Amygdala (tissue), 56 donors: Measurements from ENCODE around the gene BAG1.

Experiments used
- DNase-seq, 56 donors: peaks; one replicate each; lab custom pipeline; 2025; lab: John Stamatoyannopoulos, UW

The BAG1 gene

DNA sequence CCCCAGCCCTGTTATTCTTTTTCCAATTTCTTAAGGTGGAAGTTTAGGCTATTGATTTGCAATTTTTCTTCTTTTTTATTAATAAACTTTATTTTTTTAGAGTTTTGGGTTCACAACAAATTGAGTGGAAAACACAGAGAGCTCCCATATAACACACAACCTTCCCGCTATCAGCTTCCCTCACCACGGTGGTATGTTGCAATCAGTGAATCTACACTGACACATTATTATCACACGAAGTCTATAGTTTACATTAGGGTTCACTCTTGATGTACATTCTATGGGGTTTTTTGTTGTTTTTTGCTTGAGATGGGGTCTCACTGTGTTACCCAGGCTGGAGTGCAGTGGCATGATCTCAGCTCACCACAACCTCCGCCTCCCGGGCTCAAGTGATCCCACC, 21.0 kb upstream of the BAG1 start:
- no peak for DNase-seq

DNA sequence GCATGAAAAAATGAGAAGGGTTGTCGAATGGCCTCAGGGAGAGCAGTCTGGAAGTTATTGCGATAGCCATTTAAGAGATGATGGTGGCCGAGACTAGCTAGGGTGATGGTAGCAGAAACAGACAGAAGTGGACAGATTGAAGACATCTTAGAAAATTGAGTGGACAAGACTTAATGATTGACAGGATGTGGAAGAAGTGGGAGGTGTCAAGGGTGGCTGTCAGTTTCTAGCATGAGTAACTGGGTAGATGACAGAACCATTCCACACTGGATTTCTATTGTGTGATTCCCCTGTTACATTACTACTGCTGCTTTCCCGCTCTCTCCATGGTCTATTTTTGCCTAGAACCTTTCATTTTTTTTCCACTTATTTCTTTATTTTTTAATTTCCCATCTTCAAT, 13.0 kb upstream of the BAG1 start:
- DNase-seq: no peak

DNA sequence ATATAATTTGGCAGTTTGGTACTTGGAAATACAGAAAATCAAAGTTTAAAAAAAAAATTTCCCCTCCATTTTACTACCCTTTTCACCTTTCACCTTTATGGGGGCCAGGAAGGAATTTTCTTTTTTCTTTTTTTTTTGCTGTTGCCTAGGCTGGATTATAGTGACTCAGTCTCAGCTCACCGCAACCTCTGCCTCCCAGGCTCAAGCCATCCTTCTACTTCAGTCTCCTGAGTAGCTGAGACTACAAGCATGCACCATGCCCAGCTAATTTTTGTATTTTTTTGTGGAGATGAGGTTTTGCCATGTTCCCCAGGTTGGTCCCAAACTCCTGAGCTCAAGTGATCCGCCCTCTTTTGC, 9.4 kb upstream of the BAG1 start:
- DNase-seq: no peak

DNA sequence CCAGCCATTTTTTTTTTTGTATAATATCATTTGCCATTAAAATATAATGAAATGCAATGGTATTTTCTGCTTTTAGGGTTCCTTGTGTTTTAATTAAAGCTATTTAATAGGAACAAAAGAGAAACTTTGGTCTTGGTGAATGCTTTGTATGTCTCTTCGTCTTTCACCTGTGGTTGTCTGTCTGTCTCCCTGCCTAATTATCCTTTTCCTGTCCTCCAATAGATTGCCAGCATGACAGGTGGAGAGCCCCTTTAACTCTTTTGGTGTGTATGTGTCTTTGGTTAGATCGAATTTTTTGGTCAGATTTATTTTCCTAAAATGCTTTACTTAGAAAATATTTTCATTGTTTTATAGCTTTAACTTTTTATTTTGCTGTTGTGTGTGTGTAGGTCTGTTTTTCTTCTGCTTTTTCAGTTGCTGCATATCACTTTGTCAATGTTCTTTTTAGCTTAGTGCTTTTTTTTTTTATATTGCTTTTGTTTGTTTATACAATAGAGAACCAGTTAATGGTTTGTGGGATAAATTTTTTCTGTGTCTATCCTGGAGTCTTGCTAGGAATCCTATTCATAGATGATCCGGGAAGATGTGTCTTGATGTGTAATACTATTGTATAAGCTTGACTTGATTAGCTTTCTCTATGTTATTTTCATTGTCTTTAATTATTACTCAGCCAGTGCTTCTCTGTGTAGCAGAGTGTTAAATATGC, 8.9 kb upstream of the BAG1 start:
- DNase-seq: no peak

DNA sequence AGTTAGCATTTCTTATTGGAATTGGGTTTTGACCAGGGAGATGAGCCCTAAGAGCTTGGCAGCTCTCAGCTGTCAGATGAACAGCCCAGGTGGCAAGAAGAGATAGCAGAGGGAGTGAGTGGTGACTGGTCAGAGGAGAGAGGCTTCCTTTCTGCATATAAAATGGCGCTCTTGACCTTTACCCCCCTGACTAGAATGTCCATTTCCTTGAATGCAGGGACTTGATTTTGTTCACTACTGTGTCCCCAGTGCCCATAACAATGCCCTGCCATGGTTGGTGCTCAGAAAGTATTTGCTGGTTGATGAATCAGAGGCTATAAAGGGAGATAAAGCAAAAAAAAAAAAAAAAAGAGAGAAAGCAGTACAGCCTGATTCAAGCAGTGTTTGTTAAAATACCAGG, 7.6 kb upstream of the BAG1 start:
- no peak for DNase-seq

DNA sequence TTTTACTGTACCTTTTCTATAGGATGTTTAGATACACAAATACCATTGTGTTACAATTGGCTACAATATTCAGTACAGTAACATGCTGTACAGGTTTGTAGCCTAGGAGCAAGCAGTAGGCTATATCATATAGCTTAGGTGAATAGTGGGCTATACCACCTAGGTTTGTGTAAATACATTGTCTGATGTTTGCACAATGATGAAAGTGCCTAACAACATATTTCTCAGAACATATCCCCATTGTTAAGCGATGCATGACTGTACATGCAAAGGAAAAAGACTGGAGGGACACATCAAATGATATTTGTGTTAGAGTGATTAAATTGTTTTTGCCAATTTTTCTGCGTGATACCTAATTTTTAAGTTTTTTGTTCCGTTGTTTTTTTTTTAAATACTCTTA, 5.6 kb upstream of the BAG1 start:
- no peak for DNase-seq

DNA sequence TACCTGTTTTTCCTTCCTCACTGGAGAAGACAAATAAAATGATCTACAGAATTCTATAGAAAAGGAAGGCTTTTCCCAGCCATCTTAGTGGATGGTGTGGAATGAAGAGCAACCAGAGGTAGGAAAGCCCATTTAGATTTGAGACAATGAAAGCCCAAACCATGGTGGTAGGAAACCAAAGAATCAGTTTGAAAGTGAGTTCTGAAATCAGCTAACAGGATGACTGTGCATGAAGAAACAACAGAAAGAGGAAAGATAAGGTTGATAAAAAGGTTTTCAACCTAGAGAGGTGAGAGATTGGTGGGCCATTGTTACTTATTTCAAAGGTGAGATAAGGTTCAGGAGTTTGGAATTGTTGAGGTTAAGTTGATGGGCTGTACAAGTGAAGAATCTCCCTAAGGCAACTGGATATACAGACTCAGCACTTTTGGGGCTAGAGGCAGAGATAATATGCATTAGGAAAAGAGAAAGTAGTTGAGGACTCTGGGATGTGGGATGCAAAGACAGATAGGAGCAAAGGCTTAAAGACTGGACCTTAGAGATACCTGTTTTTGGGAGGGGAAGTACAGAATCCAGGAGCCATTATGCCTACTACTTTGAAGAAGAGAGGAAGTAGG, 2.8 kb upstream of the BAG1 start:
- DNase-seq: no peak

DNA sequence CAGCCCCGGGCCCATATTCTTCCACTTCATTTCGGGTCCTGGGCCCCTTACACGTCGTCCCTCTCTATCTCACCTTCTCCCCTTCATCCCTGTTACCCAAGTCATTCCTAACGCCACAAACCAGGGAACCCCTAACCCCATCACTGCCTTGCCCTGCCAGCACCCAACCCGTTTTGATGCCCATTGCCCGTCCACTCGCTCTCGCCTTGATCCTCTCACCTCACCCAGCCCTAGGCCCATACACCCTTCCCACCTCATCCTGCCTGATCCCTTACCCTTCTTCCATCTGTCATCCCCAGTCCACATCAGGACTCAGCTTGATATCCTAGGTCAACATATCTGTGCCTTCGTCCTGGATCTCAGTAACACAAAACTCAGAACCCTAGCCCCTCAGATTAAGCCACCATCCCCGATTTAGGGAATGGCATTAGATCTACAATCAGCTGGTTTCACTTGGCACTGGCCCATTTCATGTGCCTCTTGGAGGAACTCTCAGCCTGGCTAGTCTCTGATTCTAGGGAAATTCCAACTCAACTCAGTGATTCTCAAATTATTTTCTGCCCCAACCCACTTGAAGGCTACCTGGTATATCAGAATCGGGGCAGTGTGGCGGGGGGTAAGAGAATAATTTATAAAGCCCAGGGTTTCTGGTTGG, 830 bp upstream of the BAG1 start:
- DNase-seq: no peak

DNA sequence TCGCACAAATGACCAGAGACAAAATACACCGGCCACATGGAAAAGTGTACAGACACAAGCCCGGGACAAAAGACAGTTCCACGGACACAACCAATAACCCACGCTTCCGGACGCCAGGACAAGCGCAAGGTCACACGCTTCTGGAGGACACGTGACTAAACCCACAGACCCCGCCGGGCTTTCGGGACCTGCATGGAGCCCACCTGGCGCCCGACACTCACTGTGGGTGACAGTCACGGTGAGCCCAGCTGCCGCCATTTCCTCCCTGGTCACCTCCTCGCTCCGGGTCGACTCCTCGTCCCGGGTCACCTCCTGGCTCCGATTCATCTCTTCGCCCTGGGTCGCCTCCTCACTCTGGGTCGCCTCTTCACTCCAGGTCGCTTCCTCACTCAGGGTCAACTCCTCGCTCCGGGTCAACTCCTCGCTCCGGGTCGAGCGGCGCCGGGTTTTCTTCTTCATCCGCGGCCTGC, 470 bp downstream of the BAG1 start:
- peak in 33 of 56 donors; percentile 8 to 75 (median 47) for DNase-seq

DNA sequence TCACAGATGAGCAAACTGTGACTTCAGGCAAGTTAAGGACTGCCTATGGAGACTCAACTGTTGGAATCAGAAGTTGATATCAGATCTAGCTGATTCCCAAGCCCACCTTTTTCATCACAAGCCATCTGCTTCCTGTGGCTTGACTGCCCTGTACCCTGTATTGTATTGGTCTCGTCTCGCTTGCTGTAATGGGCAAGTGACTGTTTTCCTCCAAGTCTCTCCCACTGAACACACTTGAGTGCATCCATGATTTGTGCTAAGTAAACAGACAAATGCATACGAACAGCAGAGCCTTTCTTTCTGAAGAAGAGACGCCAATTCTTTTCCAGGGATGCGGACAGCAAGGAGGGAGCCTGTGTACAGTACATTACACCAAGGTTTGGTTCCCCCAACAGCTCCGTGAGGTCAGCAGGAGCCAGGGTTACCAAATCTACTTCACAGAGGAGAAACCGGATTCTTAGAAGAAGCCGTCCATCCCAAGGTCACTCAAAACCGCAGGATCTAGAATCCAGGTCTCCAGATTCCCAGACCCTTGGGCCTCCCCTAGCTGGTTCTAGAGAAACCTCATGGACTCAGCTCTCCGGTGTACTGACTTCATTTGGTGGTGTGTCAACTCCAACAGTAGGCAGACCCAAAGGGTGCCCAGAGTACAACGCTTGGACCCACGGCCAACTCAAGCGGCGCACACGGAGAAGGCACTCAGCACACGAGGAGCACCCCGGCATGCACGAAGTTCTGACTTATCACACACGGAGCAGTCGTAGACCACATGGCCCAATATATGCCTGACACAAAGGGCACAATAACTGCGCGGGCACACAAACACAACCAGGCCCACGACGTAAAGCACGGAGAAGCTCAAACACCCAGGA, 1.1 kb downstream of the BAG1 start:
- peak in 3 of 56 donors; percentile 42 to 48 (median 47) for DNase-seq

DNA sequence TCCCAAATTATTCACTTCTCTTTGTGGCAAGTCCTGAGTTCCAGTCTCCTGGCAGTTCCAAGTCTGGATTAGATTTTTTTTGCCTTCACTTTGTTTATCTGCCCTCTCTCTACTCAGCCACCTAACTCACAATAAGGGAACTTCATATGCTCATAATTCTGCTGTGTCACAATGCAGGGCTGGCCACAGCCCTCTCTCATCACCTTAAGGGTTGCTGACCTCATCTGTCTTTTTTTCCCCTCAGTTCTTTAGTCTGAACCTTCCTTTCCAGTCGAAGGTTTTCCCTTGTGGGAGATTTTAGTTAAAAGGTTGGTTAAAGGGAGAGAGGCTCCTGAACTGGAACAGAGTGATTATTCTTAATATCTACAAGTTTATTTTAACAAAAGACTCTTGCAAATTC, 4.1 kb downstream of the BAG1 start:
- no peak for DNase-seq

DNA sequence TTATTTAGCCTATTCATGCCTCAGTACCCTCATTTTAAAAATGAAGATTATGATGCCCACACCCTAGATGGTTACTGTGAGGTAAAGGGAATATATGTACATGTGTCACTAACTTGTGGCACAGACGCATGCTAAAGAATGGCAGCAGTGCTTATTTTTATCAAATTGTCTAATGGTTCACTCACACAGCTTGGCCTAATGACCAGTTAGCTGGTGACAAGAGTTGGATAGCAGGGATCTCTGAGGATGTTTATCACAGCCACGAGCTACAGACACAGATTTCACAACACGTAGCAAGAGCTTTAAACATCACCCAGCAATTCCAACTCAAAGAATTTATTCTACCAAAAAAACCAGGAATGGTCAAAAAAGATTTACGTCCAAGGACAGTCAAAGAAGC, 7.2 kb downstream of the BAG1 start:
- no peak for DNase-seq

DNA sequence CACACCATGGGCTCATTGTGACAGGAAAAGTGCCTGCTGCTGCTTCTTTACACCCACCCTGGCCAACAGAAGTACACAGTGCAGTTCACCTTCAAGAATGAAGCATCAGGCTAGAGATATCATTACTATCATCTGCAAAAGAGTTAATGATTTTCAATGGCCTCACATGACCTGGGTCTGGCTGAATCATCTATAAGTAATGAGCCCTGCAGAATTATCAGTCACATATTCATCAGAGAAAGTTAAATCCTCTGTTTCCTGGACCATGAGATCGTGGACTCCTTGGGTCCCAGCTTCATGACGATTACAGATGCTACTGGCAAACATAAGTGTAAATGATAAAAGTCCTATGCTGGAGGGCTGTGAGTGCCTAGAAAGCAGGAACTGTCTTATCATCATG, 8.3 kb downstream of the BAG1 start:
- no peak for DNase-seq

DNA sequence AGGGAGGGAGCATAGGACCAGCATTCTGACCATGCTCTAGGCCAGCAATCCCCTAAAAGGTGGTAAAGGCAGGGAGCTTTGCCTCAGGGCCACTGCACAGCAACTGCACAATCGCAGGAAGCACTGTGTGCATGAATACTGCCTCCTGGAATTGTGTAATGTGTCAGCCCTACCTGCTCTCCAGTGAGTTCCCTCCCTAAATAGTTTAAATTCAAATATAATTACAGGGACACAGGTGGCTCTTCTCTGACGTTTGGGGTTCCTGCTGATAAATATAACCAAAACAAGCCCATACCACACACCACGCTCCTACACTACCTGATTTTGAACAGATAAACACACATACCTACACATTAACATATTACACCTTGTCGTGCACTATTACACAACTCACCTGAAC, 9.0 kb downstream of the BAG1 start:
- DNase-seq: no peak

DNA sequence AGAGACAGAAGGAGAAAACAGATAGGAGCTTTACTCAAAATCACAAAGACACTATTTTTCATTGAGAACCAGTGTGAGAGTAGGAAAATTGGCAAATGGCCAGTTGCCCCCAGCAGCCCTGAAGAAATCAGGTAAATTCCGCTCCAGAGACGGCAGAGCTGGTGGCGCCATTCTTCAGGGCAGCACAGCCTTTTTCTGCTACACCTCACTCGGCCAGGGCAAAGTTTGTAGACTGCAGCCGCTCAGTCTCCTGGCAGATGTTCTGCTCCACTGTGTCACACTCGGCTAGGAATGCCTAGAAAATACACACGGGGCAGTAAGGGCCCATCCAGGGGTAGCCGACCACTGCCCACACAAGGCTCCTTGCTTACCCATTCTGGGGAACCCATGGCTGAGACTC, 9.5 kb downstream of the BAG1 start:
- no peak for DNase-seq

DNA sequence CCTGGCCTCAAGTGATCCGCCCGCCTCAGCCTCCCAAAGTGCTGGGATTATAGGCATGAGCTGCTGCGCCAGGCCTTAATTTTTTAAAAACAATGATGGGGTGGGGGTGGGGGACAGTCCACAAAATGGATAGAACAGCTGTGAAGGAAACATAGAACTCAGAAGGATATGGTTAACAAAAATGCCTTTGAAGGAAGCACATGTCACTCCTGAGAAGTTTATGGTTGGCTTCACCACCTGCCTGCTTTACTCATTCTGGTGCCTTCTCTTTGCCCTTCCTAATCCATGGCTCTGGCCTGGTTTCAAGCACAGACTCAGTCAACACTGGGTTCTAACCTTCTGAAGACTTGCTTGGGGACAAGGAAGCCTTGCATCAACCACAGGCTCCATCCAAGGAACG, 10.3 kb downstream of the BAG1 start:
- no peak for DNase-seq

DNA sequence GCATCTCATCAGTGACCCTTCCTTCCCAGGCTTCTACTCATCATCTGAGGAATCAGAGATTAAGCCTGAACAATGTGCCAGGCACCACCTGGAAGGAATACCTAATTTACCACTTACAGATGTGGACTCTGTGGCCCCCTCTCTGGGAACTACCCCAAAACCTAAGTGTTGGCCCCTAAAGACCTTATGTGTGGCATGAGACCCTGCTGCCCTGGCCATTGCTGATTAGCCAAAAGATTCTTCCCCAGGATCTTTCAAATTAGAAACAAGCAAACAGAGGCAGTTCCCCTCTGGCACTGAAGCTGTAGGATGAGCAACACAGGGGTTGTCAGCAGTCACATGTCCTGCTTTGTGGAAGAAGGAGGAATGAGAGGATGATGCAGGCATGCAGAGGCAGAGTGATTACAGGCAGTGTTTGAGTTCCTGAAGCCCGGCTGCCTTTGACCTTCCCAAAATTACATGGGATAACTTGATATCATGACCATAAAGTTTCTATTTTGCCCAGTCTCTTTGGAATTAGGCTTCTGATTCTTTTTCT, 14.0 kb downstream of the BAG1 start:
- no peak for DNase-seq

DNA sequence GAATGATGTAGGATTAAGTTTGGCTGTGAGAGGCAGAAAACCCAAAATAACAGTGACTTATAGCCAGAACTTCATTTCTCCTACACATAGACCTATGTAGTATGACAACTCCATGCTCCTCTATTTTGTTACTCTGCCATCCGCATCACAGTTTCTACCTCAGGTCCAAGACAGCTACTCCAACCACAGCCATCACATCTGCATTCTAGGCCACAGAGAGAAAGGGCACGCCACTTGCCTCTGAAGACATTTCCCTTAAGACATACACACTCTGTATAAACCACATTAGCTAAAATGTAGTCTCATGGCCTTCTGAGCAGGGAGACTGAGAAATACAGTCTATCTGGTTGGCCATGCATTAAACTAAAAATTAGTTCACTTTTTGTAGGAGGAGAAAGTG, 14.5 kb downstream of the BAG1 start:
- DNase-seq: no peak

DNA sequence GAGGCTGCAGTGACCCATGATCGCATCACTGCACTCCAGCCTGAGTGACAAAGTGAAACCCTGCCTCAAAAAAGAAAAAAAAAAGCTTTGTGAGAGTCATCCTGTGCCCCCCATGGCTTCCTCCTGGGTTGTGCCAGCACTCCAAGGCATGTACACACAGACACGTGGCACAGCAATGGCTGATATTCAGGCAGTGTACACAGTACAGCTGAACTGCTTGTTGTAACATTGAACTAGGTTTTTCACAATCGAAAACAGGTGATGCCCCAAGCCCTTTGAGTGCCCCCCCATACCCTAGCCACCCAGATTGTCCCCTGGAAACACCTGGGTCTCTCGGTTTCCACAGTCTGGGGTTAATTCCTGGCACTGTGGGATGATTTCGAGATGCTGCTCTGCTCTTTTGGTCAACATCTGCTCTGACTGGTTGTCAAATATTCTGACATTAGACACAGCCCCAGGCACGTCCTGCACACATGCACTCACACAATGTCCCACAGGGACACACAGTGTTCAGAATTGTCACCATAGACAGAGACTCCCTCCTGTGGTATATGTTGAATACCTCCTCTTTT, 15.3 kb downstream of the BAG1 start:
- no peak for DNase-seq

DNA sequence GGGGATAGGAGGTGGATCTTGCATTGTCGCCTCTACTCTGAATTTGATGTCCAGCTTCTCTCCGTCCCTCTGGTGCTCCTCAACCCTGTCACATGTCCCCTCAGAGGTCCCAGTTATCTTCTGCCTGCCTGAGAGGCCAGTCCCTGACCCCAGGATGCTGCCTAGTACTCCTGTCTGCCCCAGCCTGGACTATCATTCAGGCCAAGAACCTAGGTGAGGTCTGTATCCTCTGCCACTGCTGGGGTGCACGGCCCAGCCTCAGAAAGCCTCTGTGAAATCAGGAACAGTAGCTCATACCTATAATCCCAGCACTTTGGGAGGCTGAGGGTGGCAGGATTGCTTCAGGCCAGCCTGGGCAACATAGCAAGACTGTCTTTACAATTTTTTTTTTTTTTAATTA, 15.9 kb downstream of the BAG1 start:
- DNase-seq: no peak
